SK-N-DZ (cell line): ENCODE measurements around the gene UBTD1.
"Not testable (repeated sequence)": the region's sequence is repeated elsewhere in the genome, so short reads cannot be mapped to it uniquely, and the experiment has no call there.

Source experiments
- DNase-seq: peaks from one replicate; pipeline ENCODE4 v3.0.0-alpha.2; 2015; ENCODE audit warnings: low spot score

The UBTD1 gene

DNA sequence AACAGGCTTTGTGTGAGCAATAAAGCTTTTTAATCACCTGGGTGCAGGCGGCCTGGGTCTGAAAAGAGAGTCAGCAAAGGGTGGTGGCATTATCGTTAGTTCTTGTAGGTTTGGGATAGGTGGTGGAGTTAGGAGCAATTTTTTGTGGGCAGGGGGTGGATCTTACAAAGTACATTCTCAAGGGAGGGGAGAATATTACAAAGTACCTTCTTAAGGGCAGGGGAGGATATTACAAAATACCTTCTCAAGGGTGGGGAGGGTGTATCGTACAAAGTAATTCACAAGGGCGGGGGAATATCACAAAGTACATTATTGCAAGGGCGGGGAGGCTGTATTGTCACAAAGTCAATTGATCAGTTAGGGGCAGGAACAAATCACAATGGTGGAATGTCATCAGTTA is 63.6 kb downstream of the UBTD1 start:
- not testable (repeated sequence) for DNase-seq

DNA sequence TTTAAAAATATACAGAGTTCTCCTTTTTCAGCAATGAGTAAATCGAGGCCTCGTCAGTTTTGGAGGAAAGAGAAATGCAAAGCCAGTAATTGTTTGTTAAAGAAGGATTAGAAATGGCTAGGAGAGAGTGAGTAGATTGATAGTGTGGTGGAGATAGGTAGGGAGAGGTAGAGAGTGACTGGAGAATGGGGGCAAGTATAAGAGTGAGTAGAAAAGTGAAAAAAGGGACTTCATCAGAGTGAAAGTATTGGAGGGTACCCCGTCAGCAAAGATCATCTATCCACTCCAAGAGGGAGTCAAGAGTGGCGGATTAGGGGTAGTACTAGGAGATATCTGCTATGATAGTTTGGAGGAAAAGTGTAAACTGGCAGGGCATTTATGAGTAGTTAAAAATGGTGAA is 64.6 kb downstream of the UBTD1 start:
- DNase-seq: no peak

GRCh38 chr10:97564776-97565175 is 66.1 kb downstream of the UBTD1 start:
- DNase-seq: no peak

DNA sequence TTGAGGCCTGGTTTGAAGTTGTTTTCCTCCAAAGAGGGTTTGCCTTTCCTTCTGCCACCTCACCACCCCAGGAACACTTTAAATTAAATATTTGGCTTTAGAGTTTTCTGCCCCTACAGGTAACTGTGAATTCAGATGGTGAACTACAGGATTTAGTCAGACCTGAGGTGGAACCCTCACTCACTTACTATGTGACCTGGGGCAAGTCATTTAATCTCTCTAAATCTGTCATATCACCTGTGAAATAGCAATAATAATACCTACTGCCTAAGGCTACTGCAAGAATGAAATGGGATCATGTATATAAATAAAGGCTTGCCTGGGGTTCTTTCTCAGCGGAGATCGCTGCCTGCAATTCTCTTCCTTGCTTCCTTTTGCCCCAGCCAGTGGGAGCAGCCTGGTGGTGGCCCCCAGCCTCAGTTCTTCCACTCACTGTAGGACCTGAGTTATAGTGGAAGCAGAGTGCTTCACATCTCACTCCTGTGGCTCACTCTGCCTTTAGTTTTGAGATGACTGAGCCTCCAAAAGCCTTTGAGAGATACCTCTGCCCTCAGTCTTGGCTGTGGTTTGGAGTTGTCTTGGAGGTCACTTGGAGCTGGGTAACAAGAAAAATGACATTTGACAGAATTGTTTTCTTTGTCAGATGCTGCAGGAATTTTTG is 67.7 kb downstream of the UBTD1 start:
- no peak for DNase-seq

- no peak for DNase-seq
These were observed 69.2 kb downstream of the UBTD1 start for GRCh38 chr10:97567891-97568290.

- no peak for DNase-seq
These were observed 71.5 kb downstream of the UBTD1 start for GRCh38 chr10:97570146-97570788.

- DNase-seq: no peak
These were observed 72.2 kb downstream of the UBTD1 start for GRCh38 chr10:97570789-97571471.

GRCh38 chr10:97571622-97572021 is 72.9 kb downstream of the UBTD1 start:
- no peak for DNase-seq

DNA sequence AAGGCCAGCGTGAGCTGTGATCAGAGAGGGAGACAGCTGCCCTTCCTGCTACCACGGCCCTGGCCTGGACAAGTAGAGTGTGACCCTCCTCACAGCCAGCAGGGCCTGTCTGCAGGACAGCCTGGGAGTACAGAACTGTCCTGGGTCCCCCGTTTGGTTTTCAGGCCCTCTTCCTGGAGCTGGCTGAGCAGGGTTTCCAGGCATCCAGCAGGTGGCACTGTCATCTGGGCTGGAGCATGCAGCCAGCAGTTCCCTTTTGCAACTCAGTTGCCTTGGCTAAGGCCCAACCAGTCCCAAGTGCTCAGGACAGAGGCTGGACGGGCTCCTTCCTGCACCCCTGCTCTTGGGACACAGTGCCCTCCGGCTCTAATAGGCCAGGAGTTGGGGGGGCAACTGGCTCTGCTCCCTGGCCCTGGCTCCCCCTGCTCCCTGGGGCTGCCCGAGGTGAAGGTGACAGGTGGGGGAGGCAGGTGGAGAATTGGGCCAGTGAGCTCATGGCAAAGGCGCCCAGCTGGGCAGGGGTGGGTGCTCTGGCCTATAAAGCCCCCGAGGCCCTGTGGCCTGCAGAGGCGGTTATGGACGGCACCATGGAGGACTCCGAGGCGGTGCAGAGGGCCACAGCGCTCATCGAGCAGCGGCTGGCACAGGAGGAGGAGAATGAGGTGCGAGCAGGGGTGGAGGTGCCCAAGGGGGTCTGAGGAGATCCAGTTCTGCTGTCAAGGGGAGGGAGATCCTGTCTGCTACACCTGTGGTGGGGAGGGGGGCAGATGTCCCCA is 73.7 kb downstream of the UBTD1 start, which contains the start of gene ANKRD2:
ANKRD2 (plus strand) TSS at position 566 of the 776 bp plus-strand sequence; CDS start at position 576, 10 bp downstream.
- peak; percentile 76 for DNase-seq

GRCh38 chr10:97573021-97573420 is 74.3 kb downstream of the UBTD1 start:
- no peak for DNase-seq

DNA sequence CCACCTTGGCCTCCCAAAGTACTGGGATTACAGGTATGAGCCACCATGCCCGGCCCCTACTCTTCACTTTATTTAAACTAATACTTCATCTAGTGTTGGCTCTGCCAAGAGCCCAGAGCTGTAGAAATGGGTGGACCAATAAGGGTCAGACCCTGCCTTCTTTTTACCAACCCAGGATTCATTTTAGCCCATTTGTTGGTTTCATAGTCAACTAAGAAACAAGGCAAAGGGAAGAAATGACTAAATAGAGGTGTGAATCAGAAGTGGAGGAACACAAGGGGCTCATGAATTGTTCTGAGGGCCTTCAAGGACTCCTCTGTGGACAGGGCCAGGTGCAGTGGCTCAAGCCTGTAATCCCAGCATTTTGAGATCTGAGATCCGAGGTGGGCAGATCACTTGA is 74.9 kb downstream of the UBTD1 start:
- DNase-seq: no peak

DNA sequence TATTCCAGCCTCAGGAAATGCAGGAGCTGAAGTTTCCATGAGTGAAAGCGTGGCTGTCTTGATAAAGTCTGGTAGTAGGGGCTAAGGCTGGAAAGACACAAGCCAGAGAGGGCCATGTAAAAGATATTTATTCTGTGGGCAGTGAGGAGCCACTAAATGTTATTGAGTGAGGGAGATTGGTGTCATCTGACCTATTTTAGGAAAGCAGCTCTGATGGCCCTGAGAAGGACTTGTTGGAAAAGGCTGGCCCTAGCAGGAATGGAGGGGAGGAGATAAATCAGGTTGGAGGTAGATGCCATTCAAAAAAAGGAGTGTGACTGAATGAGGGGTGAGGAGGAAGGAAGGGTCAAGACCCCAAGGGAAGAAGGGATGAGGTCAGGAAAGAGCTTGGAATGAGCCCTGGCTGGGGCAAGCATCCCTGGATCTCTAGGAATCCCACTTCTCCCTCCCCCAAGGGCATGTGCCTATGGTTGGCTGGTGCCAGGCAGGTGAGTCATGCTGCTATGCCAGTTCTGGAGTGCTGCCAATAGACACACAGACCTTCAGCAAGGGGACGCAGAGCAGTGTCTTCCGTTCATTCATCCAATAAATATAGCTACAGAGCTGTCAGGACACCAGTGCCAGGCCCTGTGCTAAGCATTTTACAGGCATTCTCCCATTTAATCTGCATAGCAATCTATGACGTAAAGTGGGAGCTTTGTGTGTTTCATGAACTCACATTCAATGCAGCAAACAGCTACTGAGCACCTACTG is 75.8 kb downstream of the UBTD1 start:
- no peak for DNase-seq

- no peak for DNase-seq
These were observed 76.5 kb downstream of the UBTD1 start for GRCh38 chr10:97575127-97575668.

- not testable (repeated sequence) for DNase-seq
These were observed 77.8 kb downstream of the UBTD1 start for GRCh38 chr10:97576487-97576886.

DNA sequence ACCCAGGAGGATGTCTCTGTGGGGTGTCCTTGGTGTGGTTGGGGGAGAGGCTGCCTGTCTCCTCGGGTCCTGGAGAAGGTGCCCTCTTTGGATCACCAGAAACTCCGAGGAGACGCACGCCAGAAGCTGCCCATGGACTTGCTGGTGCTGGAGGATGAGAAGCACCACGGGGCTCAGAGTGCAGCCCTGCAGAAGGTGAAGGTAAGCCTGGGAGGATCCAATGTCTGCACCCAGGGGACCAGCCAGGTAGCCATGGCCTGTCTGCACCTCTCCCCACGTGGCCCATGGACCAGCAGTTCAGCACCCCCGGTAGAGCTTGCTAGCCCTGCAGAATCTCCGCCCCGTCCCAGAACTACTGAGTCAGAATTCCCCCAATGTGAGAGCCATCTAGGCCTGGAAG is 79.0 kb downstream of the UBTD1 start:
- no peak for DNase-seq

DNA sequence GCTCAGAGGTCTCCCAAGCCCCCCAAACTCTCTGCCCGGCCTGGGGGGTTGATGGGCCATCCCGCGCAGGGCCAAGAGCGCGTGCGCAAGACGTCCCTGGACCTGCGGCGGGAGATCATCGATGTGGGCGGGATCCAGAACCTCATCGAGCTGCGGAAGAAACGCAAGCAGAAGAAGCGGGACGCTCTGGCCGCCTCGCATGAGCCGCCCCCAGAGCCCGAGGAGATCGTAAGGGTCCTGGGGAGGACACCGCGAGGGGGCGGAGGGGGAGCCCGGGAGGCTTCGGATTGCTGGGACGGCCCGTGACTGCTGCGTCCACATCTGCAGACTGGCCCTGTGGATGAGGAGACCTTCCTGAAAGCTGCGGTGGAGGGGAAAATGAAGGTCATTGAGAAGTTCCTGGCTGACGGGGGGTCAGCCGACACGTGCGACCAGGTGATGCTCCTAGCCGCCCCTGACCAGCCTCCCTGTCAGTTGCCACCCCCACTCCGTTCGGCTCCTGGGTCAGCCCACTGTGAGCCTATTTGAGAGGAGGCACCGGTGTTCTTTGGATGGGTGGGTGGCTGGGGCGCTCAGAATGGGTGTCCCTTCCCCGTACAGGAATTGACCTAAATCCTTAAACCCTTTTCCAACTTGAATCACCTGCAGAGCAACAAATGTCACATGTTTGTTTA is 79.6 kb downstream of the UBTD1 start:
- no peak for DNase-seq

GRCh38 chr10:97580421-97581367 is 82.0 kb downstream of the UBTD1 start:
- DNase-seq: no peak

GRCh38 chr10:97582169-97582568 is 83.4 kb downstream of the UBTD1 start:
- no peak for DNase-seq

- no peak for DNase-seq
These were observed 84.8 kb downstream of the UBTD1 start for GRCh38 chr10:97583476-97583875.
